Renal pelvis (tissue), 4 donors: ENCODE measurements around the gene PTPN20. TPM values are rescaled to one million over a fixed set of nuclear protein-coding genes. Genes with fewer than 3 reads are reported as not detected.

ENCODE experiments used
- DNase-seq: peaks from one replicate; pipeline ENCODE4 v3.0.0-alpha.2; 2013
- polyA plus RNA-seq, 3 donors: library from polyadenylated mRNA; unstranded; fragments of 120-200 nt; gene quantifications; one replicate each; pipeline ENCODE4 v1.2.1, GENCODE V29; 2013; ENCODE audit not compliant: insufficient read length in 3 of 3

Gene PTPN20
- polyA plus RNA-seq, 3 donors: 2.4 to 3.2 (median 3.1) TPM

GRCh38 chr10:47047127-47047504 lies 135.9 kb downstream of the PTPN20 start:
- DNase-seq: no peak

- peak; percentile 60 for DNase-seq
Measured at GRCh38 chr10:47047577-47048525, 136.6 kb downstream of the PTPN20 start.

GRCh38 chr10:47048526-47048905 lies 137.3 kb downstream of the PTPN20 start:
- DNase-seq: no peak

GRCh38 chr10:47049056-47049851 lies 138.0 kb downstream of the PTPN20 start:
- DNase-seq: no peak

- DNase-seq: no peak
Measured at GRCh38 chr10:47049906-47050305, 138.7 kb downstream of the PTPN20 start.

GRCh38 chr10:47050618-47051455 lies 139.6 kb downstream of the PTPN20 start:
- DNase-seq: no peak

GRCh38 chr10:47051741-47052238 lies 140.6 kb downstream of the PTPN20 start:
- no peak for DNase-seq
